Measurements from ENCODE around the gene SAMHD1. TPM values are rescaled to one million over a fixed set of nuclear protein-coding genes. Genes with fewer than 3 reads are reported as not detected.

Gene SAMHD1
- polyA plus RNA-seq, 1 donor from 2014 or later, result 22.2 TPM

DNA sequence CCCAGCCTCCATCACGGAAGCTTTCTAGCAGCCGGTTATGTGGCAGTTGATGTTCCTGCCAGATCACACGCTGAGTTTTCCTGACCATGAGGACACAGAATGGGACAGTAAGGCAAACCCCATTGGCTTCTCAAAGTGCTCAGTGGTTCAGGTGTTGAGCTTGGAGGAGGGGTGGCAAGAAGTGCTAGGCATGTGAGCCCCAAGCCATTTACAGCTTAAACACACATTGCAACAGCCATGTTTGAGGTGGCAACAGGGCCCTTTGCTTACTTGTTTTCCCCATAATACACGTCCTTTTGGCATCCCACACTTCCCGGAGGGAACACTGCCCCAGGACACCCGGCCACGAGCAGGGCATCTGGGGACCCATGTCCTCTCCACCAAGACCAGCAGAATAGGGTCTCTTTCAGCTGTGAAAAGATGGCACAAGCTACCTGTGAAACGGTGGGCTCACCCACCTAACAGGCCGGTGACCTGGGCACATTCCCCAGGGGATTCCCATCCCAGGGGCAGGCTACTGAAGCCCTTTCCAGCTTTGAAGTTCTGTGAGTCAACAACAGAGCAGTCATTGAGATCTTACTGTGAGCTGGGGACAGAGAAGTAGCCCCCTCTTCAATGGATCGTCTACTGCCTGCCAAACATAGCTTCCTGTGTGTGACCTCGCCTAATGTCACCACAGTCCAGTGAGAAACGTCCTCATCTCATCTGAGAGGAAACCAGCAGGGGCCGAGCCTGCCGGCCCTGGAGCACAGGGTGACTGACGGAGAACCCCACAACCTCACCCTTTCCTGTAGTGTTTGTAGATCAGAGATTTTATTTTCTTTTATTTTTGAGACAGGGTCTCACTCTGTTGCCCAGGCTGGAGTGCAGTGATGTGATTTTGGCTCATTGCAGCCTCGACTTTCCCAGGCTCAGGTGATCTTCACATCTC, 79.6 kb downstream of the SAMHD1 start:
- H3K9ac ChIP-seq (ENCODE audit: low read length), result no peak overlapping the region
- no peak overlapping the region for H3K4me2 ChIP-seq (ENCODE audit: low read length)
- TF ChIP-seq, protein P1, sequence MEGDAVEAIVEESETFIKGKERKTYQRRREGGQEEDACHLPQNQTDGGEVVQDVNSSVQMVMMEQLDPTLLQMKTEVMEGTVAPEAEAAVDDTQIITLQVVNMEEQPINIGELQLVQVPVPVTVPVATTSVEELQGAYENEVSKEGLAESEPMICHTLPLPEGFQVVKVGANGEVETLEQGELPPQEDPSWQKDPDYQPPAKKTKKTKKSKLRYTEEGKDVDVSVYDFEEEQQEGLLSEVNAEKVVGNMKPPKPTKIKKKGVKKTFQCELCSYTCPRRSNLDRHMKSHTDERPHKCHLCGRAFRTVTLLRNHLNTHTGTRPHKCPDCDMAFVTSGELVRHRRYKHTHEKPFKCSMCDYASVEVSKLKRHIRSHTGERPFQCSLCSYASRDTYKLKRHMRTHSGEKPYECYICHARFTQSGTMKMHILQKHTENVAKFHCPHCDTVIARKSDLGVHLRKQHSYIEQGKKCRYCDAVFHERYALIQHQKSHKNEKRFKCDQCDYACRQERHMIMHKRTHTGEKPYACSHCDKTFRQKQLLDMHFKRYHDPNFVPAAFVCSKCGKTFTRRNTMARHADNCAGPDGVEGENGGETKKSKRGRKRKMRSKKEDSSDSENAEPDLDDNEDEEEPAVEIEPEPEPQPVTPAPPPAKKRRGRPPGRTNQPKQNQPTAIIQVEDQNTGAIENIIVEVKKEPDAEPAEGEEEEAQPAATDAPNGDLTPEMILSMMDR (IDR thresholded peaks at IDR 0.05; ENCODE audit: poor library complexity, severe bottlenecking), result no peak
- TF ChIP-seq POLR2AphosphoS5 (IDR thresholded peaks at IDR 0.05) (no peak), SMC3 (conservative IDR thresholded peaks at IDR 0.05; ENCODE audit: poor library complexity) (no peak), RAD21 (conservative IDR thresholded peaks at IDR 0.05) (no peak), EP300 (conservative IDR thresholded peaks at IDR 0.05; ENCODE audit: poor library complexity, severe bottlenecking) (no peak), TAF1 (IDR thresholded peaks at IDR 0.05; ENCODE audit: low read depth) (no peak), MXI1 (conservative IDR thresholded peaks at IDR 0.05; ENCODE audit: poor library complexity, severe bottlenecking) (no peak), EZH2 (IDR thresholded peaks at IDR 0.05; ENCODE audit: borderline replicate concordance, insufficient read depth, low read length, poor library complexity, severe bottlenecking) (no peak)
- TF ChIP-seq, protein P2, sequence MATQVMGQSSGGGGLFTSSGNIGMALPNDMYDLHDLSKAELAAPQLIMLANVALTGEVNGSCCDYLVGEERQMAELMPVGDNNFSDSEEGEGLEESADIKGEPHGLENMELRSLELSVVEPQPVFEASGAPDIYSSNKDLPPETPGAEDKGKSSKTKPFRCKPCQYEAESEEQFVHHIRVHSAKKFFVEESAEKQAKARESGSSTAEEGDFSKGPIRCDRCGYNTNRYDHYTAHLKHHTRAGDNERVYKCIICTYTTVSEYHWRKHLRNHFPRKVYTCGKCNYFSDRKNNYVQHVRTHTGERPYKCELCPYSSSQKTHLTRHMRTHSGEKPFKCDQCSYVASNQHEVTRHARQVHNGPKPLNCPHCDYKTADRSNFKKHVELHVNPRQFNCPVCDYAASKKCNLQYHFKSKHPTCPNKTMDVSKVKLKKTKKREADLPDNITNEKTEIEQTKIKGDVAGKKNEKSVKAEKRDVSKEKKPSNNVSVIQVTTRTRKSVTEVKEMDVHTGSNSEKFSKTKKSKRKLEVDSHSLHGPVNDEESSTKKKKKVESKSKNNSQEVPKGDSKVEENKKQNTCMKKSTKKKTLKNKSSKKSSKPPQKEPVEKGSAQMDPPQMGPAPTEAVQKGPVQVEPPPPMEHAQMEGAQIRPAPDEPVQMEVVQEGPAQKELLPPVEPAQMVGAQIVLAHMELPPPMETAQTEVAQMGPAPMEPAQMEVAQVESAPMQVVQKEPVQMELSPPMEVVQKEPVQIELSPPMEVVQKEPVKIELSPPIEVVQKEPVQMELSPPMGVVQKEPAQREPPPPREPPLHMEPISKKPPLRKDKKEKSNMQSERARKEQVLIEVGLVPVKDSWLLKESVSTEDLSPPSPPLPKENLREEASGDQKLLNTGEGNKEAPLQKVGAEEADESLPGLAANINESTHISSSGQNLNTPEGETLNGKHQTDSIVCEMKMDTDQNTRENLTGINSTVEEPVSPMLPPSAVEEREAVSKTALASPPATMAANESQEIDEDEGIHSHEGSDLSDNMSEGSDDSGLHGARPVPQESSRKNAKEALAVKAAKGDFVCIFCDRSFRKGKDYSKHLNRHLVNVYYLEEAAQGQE (IDR thresholded peaks at IDR 0.05; ENCODE audit: borderline replicate concordance), result no peak
- H3K9me3 ChIP-seq (ENCODE audit: low read length), result no peaks in the 10 kb centered on the region
- no peak overlapping the region for H3K4me3 ChIP-seq (ENCODE audit: low read length)
- no peaks in the 10 kb centered on the region for H3K9me2 ChIP-seq (ENCODE audit: insufficient read depth, low read length)
- H3F3A ChIP-seq (ENCODE audit: insufficient read depth, low read length, poor library complexity, severe bottlenecking), result no peaks in the 10 kb centered on the region
- H3K27ac ChIP-seq (ENCODE audit: low read length), result no peak overlapping the region
- H3K27me3 ChIP-seq (ENCODE audit: insufficient read depth, low read depth, low read length), result no peaks in the 10 kb centered on the region
- H4K20me1 ChIP-seq (ENCODE audit: insufficient read depth), result no peaks in the 10 kb centered on the region
- no peak overlapping the region for H2AFZ ChIP-seq (ENCODE audit: low read depth, low read length)
- no peaks in the 10 kb centered on the region for H3K36me3 ChIP-seq (ENCODE audit: insufficient read depth, low read length)
- H3K79me2 ChIP-seq (replicated peaks; ENCODE audit: insufficient read depth, low read length), result no peaks in the 10 kb centered on the region

DNA sequence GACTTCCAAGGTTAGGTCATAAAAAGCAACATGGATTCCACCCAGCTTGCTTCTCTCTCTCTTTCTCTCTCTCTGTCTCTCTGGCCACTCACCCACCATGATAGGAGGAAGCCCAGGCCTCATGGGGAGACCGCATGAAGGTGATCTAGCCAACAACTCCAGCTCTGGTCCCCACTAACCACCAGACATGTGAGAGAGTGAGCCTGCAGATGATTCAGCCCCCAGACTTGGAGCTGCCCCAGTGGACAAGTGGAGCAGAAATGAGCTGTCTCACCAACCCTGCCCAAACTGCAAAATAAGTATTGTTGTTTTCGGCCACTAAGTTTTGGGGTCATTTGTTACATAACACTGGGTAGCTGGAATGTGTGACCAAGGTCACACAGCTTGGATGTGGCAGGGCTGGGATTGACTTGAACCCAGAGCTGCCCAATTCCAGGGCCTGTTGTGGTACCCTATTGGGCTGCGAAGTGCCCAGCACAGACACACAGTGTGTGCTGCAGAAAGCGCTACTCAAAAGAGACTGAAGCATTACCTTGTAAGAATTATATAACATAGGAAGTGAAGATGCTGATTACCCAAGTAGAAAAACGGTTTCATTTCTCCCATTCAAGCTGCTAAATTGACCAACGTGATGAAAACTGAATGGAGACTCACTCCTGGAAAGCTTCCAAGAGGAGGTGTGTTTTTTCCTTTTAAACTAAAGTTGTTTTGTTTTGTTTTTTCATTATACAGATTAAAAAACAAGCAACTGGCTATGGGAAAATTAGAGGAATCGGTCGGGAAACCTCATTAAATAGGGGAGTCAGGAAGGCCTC, 84.6 kb downstream of the SAMHD1 start:
- TF ChIP-seq, protein P1 (IDR thresholded peaks at IDR 0.05; ENCODE audit: poor library complexity, severe bottlenecking), result no peak
- TF ChIP-seq RAD21 (conservative IDR thresholded peaks at IDR 0.05) (no peak), POLR2AphosphoS5 (IDR thresholded peaks at IDR 0.05) (no peak), EZH2 (IDR thresholded peaks at IDR 0.05; ENCODE audit: borderline replicate concordance, insufficient read depth, low read length, poor library complexity, severe bottlenecking) (no peak), TAF1 (IDR thresholded peaks at IDR 0.05; ENCODE audit: low read depth) (no peak), SMC3 (conservative IDR thresholded peaks at IDR 0.05; ENCODE audit: poor library complexity) (no peak), MXI1 (conservative IDR thresholded peaks at IDR 0.05; ENCODE audit: poor library complexity, severe bottlenecking) (no peak), EP300 (conservative IDR thresholded peaks at IDR 0.05; ENCODE audit: poor library complexity, severe bottlenecking) (no peak)
- TF ChIP-seq, protein P2 (IDR thresholded peaks at IDR 0.05; ENCODE audit: borderline replicate concordance), result no peak
- Histone ChIP-seq H4K20me1 (ENCODE audit: insufficient read depth) (peaks cover 6% of the 10 kb centered on the region), H3K9ac (ENCODE audit: low read length) (no peak overlapping the region), H3K79me2 (replicated peaks; ENCODE audit: insufficient read depth, low read length) (peaks cover 7% of the 10 kb centered on the region), H3K9me3 (ENCODE audit: low read length) (no peaks in the 10 kb centered on the region), H3F3A (ENCODE audit: insufficient read depth, low read length, poor library complexity, severe bottlenecking) (no peaks in the 10 kb centered on the region), H3K9me2 (ENCODE audit: insufficient read depth, low read length) (no peaks in the 10 kb centered on the region), H3K4me3 (ENCODE audit: low read length) (no peak overlapping the region), H3K36me3 (ENCODE audit: insufficient read depth, low read length) (no peaks in the 10 kb centered on the region), H3K27ac (ENCODE audit: low read length) (no peak overlapping the region), H2AFZ (ENCODE audit: low read depth, low read length) (no peak overlapping the region), H3K4me2 (ENCODE audit: low read length) (no peak overlapping the region), H3K27me3 (ENCODE audit: insufficient read depth, low read depth, low read length) (no peaks in the 10 kb centered on the region)
